ENCODE measurements around the gene ENAH.

DNA sequence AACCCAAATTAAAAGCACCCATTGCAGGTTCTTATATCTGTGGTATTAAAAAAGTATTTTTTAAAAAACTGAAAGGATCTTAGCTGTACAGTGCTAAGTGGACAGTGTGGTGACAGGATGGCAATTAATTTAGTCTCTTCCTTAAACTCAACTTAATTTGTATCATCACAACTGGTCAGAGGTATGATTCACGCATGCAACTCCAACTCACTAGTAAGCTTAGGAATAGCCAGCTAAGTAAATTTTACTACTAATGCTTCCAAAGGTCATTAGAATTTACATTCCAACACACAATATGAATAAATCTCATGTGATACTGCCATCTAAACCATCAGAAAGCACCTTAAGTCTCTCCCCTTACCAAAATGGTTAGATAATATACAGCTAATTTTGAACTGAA, 35.4 kb downstream of the ENAH start:
- TF ChIP-seq, protein P1, sequence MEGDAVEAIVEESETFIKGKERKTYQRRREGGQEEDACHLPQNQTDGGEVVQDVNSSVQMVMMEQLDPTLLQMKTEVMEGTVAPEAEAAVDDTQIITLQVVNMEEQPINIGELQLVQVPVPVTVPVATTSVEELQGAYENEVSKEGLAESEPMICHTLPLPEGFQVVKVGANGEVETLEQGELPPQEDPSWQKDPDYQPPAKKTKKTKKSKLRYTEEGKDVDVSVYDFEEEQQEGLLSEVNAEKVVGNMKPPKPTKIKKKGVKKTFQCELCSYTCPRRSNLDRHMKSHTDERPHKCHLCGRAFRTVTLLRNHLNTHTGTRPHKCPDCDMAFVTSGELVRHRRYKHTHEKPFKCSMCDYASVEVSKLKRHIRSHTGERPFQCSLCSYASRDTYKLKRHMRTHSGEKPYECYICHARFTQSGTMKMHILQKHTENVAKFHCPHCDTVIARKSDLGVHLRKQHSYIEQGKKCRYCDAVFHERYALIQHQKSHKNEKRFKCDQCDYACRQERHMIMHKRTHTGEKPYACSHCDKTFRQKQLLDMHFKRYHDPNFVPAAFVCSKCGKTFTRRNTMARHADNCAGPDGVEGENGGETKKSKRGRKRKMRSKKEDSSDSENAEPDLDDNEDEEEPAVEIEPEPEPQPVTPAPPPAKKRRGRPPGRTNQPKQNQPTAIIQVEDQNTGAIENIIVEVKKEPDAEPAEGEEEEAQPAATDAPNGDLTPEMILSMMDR (IDR thresholded peaks at IDR 0.05; ENCODE audit: insufficient read depth, low read length) = no peak
- TF ChIP-seq POLR2AphosphoS5 (IDR thresholded peaks at IDR 0.05; ENCODE audit: low read depth) = no peak

Measured in HL-60 (cell line).